Activated T-helper 2 cell treated with anti-CD3 and anti-CD28 coated beads, Interferon-gamma antibody, Interleukin-2, Interleukin-4, amounts not matched to agents 10 μg/mL and 5 μg/mL and 100 μg/mL, durations not matched to agents 14 hours and 24 hours and 36 hours (primary cell): ENCODE results near the gene ENO3. TPM values are rescaled to one million over a fixed set of nuclear protein-coding genes. Genes with fewer than 3 reads are reported as not detected.

Experiments used
- DNase-seq: peaks from one replicate; pipeline ENCODE4 v3.0.0; 2021; ENCODE audit warnings: low spot score
- H3K27ac Mint-ChIP-seq: one replicate; pipeline ENCODE4 v1.8.0; 2021; ENCODE audit warnings: mixed read lengths
- H3K27me3 Mint-ChIP-seq: one replicate; pipeline ENCODE4 v1.8.0; 2021; ENCODE audit warnings: low read depth, mixed read lengths
- H3K36me3 Mint-ChIP-seq: one replicate; pipeline ENCODE4 v1.8.0; 2021; ENCODE audit warnings: low read depth, mixed read lengths
- H3K4me1 Mint-ChIP-seq: one replicate; pipeline ENCODE4 v1.8.0; 2021; ENCODE audit warnings: low read depth, mixed read lengths
- H3K4me3 Mint-ChIP-seq: one replicate; pipeline ENCODE4 v1.8.0; 2021; ENCODE audit warnings: low read depth, mild to moderate bottlenecking, moderate library complexity, mixed read lengths
- H3K9me3 Mint-ChIP-seq: one replicate; pipeline ENCODE4 v1.8.0; 2021; ENCODE audit warnings: mixed read lengths
- intact Hi-C: fragments of 100-400 bp; cut with micrococcal nuclease; formaldehyde crosslinking; loops from one replicate; pipeline ENCODE4 v1.15.1; 2023
- total RNA-seq: library from RNA; stranded (reverse); gene quantifications from 2 replicates; pipeline ENCODE4 v1.2.3, GENCODE V29; 2022

ENO3 gene
- total RNA-seq, 1 donor from 2014 or later, result 47.9 TPM

GRCh38 chr17:4939546-4939795 lies 11.4 kb upstream of the ENO3 start:
- H3K27me3 Mint-ChIP-seq, result no peaks in the 10 kb centered on the region
- peak overlapping the region; percentile 100 for H3K4me3 Mint-ChIP-seq
- H3K27ac Mint-ChIP-seq, result peak overlapping the region; percentile 87
- intact Hi-C loops, result loop anchor here (1.0 kb wide), 1 partner anchor 30 kb away; no protein-coding TSS in a partner anchor
- H3K4me1 Mint-ChIP-seq, result peaks cover 45% of the 10 kb centered on the region
- no peak for DNase-seq
- no peaks in the 10 kb centered on the region for H3K9me3 Mint-ChIP-seq
- H3K36me3 Mint-ChIP-seq, result peaks cover 75% of the 10 kb centered on the region

- intact Hi-C loops, result loop anchor here (1.0 to 10.0 kb wide), 7 partner anchors 8 to 575 kb away; partner anchors contain the start of genes ARRB2, INCA1, KIF1C and PFN1
- Mint-ChIP-seq H3K4me3 (peak within 1 kb of the TSS; percentile 100), H3K4me1 (peaks cover 48% of the 10 kb centered on the region), H3K36me3 (peaks cover 79% of the 10 kb centered on the region), H3K9me3 (no peaks in the 10 kb centered on the region), H3K27me3 (no peaks in the 10 kb centered on the region), H3K27ac (peak within 1 kb of the TSS; percentile 87)
- DNase-seq, result peak; percentile 98
Measured at GRCh38 chr17:4939796-4940554, 10.9 kb upstream of the ENO3 start, which contains the start of the genes RNF167 and SLC25A11. TSS of gene RNF167 (plus strand) at chr17:4940268. CDS start at chr17:4940910, 642 bp downstream. TSS of gene SLC25A11 (minus strand) at chr17:4940046. CDS start at chr17:4939910, 136 bp downstream.

- H3K4me3 Mint-ChIP-seq, result peak overlapping the region; percentile 100
- intact Hi-C loops, result loop anchor here (1.0 to 10.0 kb wide), 6 partner anchors 8 to 576 kb away; partner anchors contain the start of genes ARRB2, INCA1, KIF1C and PFN1
- DNase-seq, result peak; percentile 42
- peaks cover 86% of the 10 kb centered on the region for H3K36me3 Mint-ChIP-seq
- peaks cover 55% of the 10 kb centered on the region for H3K4me1 Mint-ChIP-seq
- peak overlapping the region; percentile 87 for H3K27ac Mint-ChIP-seq
- H3K27me3 Mint-ChIP-seq, result no peaks in the 10 kb centered on the region
- no peaks in the 10 kb centered on the region for H3K9me3 Mint-ChIP-seq
Measured at GRCh38 chr17:4940555-4941318, 10.2 kb upstream of the ENO3 start.

GRCh38 chr17:4941319-4941610 lies 9.7 kb upstream of the ENO3 start:
- Mint-ChIP-seq H3K36me3 (peaks cover 88% of the 10 kb centered on the region), H3K4me3 (peak overlapping the region; percentile 100), H3K9me3 (no peaks in the 10 kb centered on the region), H3K4me1 (peaks cover 57% of the 10 kb centered on the region), H3K27ac (peak overlapping the region; percentile 87), H3K27me3 (no peaks in the 10 kb centered on the region)
- intact Hi-C loops, result loop anchor here (2.0 to 10.0 kb wide), 3 partner anchors 56 to 576 kb away; partner anchors contain the start of genes ARRB2, INCA1, KIF1C and UBE2G1
- no peak for DNase-seq

- intact Hi-C loops, result loop anchor here (10.0 kb wide), 1 partner anchor 578 kb away; the partner anchor contains the start of gene UBE2G1
Measured at GRCh38 chr17:4942760-4943508, 8.0 kb upstream of the ENO3 start.

GRCh38 chr17:4944163-4944553 lies 6.8 kb upstream of the ENO3 start:
- H3K27me3 Mint-ChIP-seq, result no peaks in the 10 kb centered on the region
- no peaks in the 10 kb centered on the region for H3K9me3 Mint-ChIP-seq
- H3K4me1 Mint-ChIP-seq, result peaks cover 52% of the 10 kb centered on the region
- peaks cover 78% of the 10 kb centered on the region for H3K36me3 Mint-ChIP-seq
- peak; percentile 66 for DNase-seq
- intact Hi-C loops, result loop anchor here (2.0 to 10.0 kb wide), 2 partner anchors 35 to 579 kb away; partner anchors contain the start of gene UBE2G1
- peak overlapping the region; percentile 100 for H3K4me3 Mint-ChIP-seq
- H3K27ac Mint-ChIP-seq, result peak overlapping the region; percentile 92

More at GRCh38 chr17:4942760-4943508, 8.0 kb upstream of the ENO3 start:
- Mint-ChIP-seq H3K4me3 (peak overlapping the region; percentile 100), H3K9me3 (no peaks in the 10 kb centered on the region), H3K4me1 (peaks cover 60% of the 10 kb centered on the region), H3K27ac (peak overlapping the region; percentile 7), H3K27me3 (no peaks in the 10 kb centered on the region), H3K36me3 (peaks cover 89% of the 10 kb centered on the region)
- no peak for DNase-seq

GRCh38 chr17:4944554-4945175 lies 6.3 kb upstream of the ENO3 start:
- Mint-ChIP-seq H3K9me3 (no peaks in the 10 kb centered on the region), H3K4me3 (peak overlapping the region; percentile 100), H3K4me1 (peaks cover 52% of the 10 kb centered on the region), H3K36me3 (peaks cover 76% of the 10 kb centered on the region), H3K27ac (peak overlapping the region; percentile 92), H3K27me3 (no peaks in the 10 kb centered on the region)
- intact Hi-C loops, result loop anchor here (2.0 to 10.0 kb wide), 2 partner anchors 36 to 580 kb away; partner anchors contain the start of gene UBE2G1
- no peak for DNase-seq

- H3K4me3 Mint-ChIP-seq, result peak overlapping the region; percentile 100
- H3K27ac Mint-ChIP-seq, result peak overlapping the region; percentile 92
- peak; percentile 76 for DNase-seq
- H3K4me1 Mint-ChIP-seq, result peaks cover 52% of the 10 kb centered on the region
- intact Hi-C loops, result loop anchor here (2.0 to 10.0 kb wide), 2 partner anchors 37 to 581 kb away; partner anchors contain the start of gene UBE2G1
- H3K9me3 Mint-ChIP-seq, result no peaks in the 10 kb centered on the region
- no peaks in the 10 kb centered on the region for H3K27me3 Mint-ChIP-seq
- peaks cover 72% of the 10 kb centered on the region for H3K36me3 Mint-ChIP-seq
Measured at GRCh38 chr17:4945176-4945943, 5.6 kb upstream of the ENO3 start.

- no peaks in the 10 kb centered on the region for H3K27me3 Mint-ChIP-seq
- peak overlapping the region; percentile 100 for H3K4me3 Mint-ChIP-seq
Measured at GRCh38 chr17:4945944-4946280, 5.0 kb upstream of the ENO3 start.

GRCh38 chr17:4946312-4946976 lies 4.5 kb upstream of the ENO3 start:
- peaks cover 61% of the 10 kb centered on the region for H3K36me3 Mint-ChIP-seq
- H3K9me3 Mint-ChIP-seq, result no peaks in the 10 kb centered on the region
- H3K4me1 Mint-ChIP-seq, result peaks cover 56% of the 10 kb centered on the region
- no peak for DNase-seq
- H3K4me3 Mint-ChIP-seq, result peak overlapping the region; percentile 100
- peak overlapping the region; percentile 95 for H3K27ac Mint-ChIP-seq
- intact Hi-C loops, result loop anchor here (10.0 kb wide), 1 partner anchor 582 kb away; the partner anchor contains the start of gene UBE2G1
- no peaks in the 10 kb centered on the region for H3K27me3 Mint-ChIP-seq

More at GRCh38 chr17:4945944-4946280, 5.0 kb upstream of the ENO3 start:
- peaks cover 66% of the 10 kb centered on the region for H3K36me3 Mint-ChIP-seq
- H3K4me1 Mint-ChIP-seq, result peaks cover 56% of the 10 kb centered on the region
- H3K9me3 Mint-ChIP-seq, result no peaks in the 10 kb centered on the region
- no peak for DNase-seq
- intact Hi-C loops, result loop anchor here (2.0 to 10.0 kb wide), 2 partner anchors 37 to 581 kb away; partner anchors contain the start of gene UBE2G1
- H3K27ac Mint-ChIP-seq, result peak overlapping the region; percentile 95

- Mint-ChIP-seq H3K27me3 (no peaks in the 10 kb centered on the region), H3K9me3 (no peaks in the 10 kb centered on the region), H3K36me3 (peaks cover 55% of the 10 kb centered on the region), H3K27ac (peak overlapping the region; percentile 95), H3K4me1 (peaks cover 51% of the 10 kb centered on the region), H3K4me3 (peak overlapping the region; percentile 100)
- no peak for DNase-seq
- intact Hi-C loops, result loop anchor here (10.0 kb wide), 1 partner anchor 582 kb away; the partner anchor contains the start of gene UBE2G1
Measured at GRCh38 chr17:4947010-4947410, 3.9 kb upstream of the ENO3 start.
